Heart left ventricle (tissue), 16 donors: ENCODE data around the gene RCC2. TPM values are rescaled to one million over a fixed set of nuclear protein-coding genes. Genes with fewer than 3 reads are reported as not detected.

ENCODE experiments used
- ATAC-seq, 4 donors: fragments of 200-7000 bp; cut with Tn5 transposase; one replicate each; pipeline ENCODE4 v1.9.1; 2020 to 2022; ENCODE audit warnings: moderate library complexity in 4 of 4, mild to moderate bottlenecking in 3 of 4, moderate number of reproducible peaks in 1 of 4
- DNase-seq, 5 donors: peaks; one replicate each; pipeline ENCODE4 v3.0.0-alpha.2; 2020
- H3K27ac ChIP-seq, 12 donors: fragments of 200-600 bp; sonication (generic) in 4 of 12; one replicate each; pipeline versions ENCODE4 v1.5.0 to v1.8.0; 2016 to 2022; ENCODE audit warnings: mild to moderate bottlenecking in 2 of 12
- H3K27me3 ChIP-seq, 9 donors: fragments of 200-600 bp; sonication (generic) in 2 of 9; one replicate each; pipeline versions ENCODE4 v1.5.1 to v1.8.0; 2016 to 2022; ENCODE audit warnings: mild to moderate bottlenecking in 3 of 9
- H3K36me3 ChIP-seq, 9 donors: fragments of 200-600 bp; sonication (generic) in 2 of 9; one replicate each; pipeline versions ENCODE4 v1.5.0 to v1.8.0; 2018 to 2022; ENCODE audit warnings: mild to moderate bottlenecking in 2 of 9
- H3K4me1 ChIP-seq, 12 donors: fragments of 200-600 bp; sonication (generic) in 4 of 12; one replicate each; pipeline versions ENCODE4 v1.5.0 to v1.8.0; 2016 to 2022; ENCODE audit warnings: mild to moderate bottlenecking in 3 of 12
- H3K4me3 ChIP-seq, 12 donors: fragments of 200-600 bp; sonication (generic) in 4 of 12; one replicate each; pipeline versions ENCODE4 v1.5.0 to v1.8.0; 2017 to 2022; ENCODE audit warnings: mild to moderate bottlenecking in 9 of 12, moderate library complexity in 4 of 12
- H3K9me3 ChIP-seq, 12 donors: fragments of 200-600 bp; sonication (generic) in 4 of 12; one replicate each; pipeline versions ENCODE4 v1.5.0 to v1.8.0; 2016 to 2022; ENCODE audit warnings: mild to moderate bottlenecking in 1 of 12
- POLR2A ChIP-seq, 2 donors: fragments of 450-650 bp; IDR thresholded peaks; one replicate each; pipeline ENCODE4 v1.6.1; 2017; ENCODE audit warnings: antibody characterized with exemption in 2 of 2, mild to moderate bottlenecking in 2 of 2, moderate library complexity in 2 of 2
- WGBS, 4 donors: extraction: QIAGEN DNeasy Blood & Tissue Kit in 2 of 4; methylation state at CpG; one replicate each; pipeline versions ENCODE4 v1.1.5 to v1.1.7; 2013 to 2018; 5-methylcytosine and 5-hydroxymethylcytosine counted together
- intact Hi-C, 10 donors: fragments of 100-400 bp; cut with DNase I; formaldehyde crosslinking; loops; one replicate each; pipeline versions ENCODE4 v1.11.1 to v1.14.2; 2022
- polyA plus RNA-seq, 2 donors: library from polyadenylated mRNA; stranded (reverse); fragments of 200-250 nt; gene quantifications; one replicate each; pipeline ENCODE4 v1.2.3, GENCODE V29; 2013
- total RNA-seq, 9 donors: library from RNA; depleted of rRNA in 2 of 9; stranded (reverse); fragments of >200 nt in 2 of 9; fragmentation: NEBNext Ultra II Directional in 3 of 9; extraction: Animal tissue kit (Norgen Biotek cat#: 25700) in 3 of 9; gene quantifications; one replicate each; pipeline versions ENCODE4 v1.1.0 to v1.2.4, GENCODE V29; 2016 to 2023
- TF ChIP-seq, protein P1 (sequence below), 12 donors: fragments of 200-600 bp; sonication (generic) in 4 of 12; IDR thresholded peaks; one replicate each; pipeline versions ENCODE4 v1.5.0 to v1.8.0; 2018 to 2022; ENCODE audit warnings: antibody characterized with exemption in 12 of 12, mild to moderate bottlenecking in 5 of 12
- donor health status: ischemic (EF 13 %, LVEDD 7.1; RV severe dilation, severe dysfunction).
- donor health status: healthy with polysubstance abuse.
- donor health status: DM: no; HTN: yes; CAD: no.
- donor health status: DM: no; HTN: no; CAD: no.
- donor health status: ischemic (EF 25% LVEDD 6.9; RV normal size, moderate dysfunction).
- donor health status: ischemic (EF 25% LVEDD 5.7; RV mildly dilated, moderate dysfunction).
- donor health status: healthy.
- donor health status: DM: yes; HTN: yes; CAD: no.
- donor health status: ischemic (EF 35%, LVEDD 5.7; RV mildly dilated, moderate dysfunction).
- donor health status: nonischemic (EF 11% LVEDD 7.7; RV severe dilation, severe dysfunction).
- donor health status: DM: yes; HTN: yes; CAD: no.
- donor health status: PGD.
- donor health status: ischemic (EF 29% LVEDD 5.4; RV normal size, mild dysfunction).
- donor health status: nonischemic (EF 23%, LVEDD 6.1; RV moderate dilation, normal function).

RCC2 gene
- total and polyA plus RNA-seq, 11 donors = 6.1 to 39.1 (median 14.3) TPM

DNA sequence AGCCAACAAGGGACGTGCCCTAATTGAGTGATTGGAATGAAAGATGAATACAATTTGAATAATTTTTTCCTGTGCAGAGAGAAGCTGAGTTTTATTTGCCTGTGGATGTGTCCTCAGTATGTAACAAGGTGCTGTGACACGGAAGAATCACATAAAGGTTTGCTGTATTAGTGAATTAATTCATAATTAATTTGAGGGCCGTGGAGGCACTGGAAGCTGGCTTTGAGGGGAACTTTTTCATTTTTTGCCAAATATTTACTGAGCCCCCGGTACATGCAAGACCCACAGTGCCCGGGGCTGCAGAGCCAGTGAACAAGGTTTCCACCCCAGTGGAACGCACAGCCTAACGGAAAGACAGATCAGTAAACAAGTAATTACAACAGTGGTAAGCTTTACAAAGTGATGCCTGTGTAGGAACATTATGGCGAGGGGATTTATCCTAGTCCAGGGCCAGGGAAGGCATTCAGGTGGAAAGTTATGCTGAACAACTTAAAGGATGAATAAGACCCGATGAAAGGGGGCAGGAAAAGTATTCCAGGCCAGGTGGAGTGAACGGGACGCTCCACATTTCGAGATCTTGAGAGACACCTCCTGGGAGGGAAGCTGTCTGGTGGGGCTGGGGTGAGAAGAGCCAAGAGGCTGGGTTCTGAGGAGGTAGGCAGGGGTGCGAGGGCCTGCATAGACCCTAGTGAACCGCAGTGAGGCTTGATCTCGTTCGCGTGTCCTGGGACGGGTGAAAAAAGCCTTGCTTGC lies 773 bp upstream of the RCC2 start:
- peak in 1 of 5 donors; percentile 33 for DNase-seq
- peak overlapping the region in 11 of 12 donors; percentile 24 to 95 (median 78) for H3K4me3 ChIP-seq
- H3K27ac ChIP-seq = peak overlapping the region in 10 of 12 donors; percentile 7 to 84 (median 74)
- peaks cover 0 to 1% (median 0%) of the 10 kb centered on the region in 9 donors for H3K36me3 ChIP-seq
- ATAC-seq = no peak
- intact Hi-C loops = no loop called here
- TF ChIP-seq, protein P1, sequence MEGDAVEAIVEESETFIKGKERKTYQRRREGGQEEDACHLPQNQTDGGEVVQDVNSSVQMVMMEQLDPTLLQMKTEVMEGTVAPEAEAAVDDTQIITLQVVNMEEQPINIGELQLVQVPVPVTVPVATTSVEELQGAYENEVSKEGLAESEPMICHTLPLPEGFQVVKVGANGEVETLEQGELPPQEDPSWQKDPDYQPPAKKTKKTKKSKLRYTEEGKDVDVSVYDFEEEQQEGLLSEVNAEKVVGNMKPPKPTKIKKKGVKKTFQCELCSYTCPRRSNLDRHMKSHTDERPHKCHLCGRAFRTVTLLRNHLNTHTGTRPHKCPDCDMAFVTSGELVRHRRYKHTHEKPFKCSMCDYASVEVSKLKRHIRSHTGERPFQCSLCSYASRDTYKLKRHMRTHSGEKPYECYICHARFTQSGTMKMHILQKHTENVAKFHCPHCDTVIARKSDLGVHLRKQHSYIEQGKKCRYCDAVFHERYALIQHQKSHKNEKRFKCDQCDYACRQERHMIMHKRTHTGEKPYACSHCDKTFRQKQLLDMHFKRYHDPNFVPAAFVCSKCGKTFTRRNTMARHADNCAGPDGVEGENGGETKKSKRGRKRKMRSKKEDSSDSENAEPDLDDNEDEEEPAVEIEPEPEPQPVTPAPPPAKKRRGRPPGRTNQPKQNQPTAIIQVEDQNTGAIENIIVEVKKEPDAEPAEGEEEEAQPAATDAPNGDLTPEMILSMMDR (IDR thresholded peaks at IDR 0.05) = no peak
- TF ChIP-seq POLR2A (IDR thresholded peaks at IDR 0.05) = no peak
- peaks cover 0 to 31% (median 16%) of the 10 kb centered on the region in 12 donors for H3K4me1 ChIP-seq
- no peaks in the 10 kb centered on the region for H3K27me3 ChIP-seq
- no peaks in the 10 kb centered on the region for H3K9me3 ChIP-seq
- 69 to 76% (median 72%) methylated on average over 18 of the region's 18 CpGs for WGBS, 4 donors

- WGBS, 4 donors = 0 to 1% (median 1%) methylated on average over 65 to 78 of the region's 78 CpGs
- Histone ChIP-seq H3K27ac (peak overlapping the region; percentile 36 to 93 (median 84)), H3K4me3 (peak overlapping the region; percentile 56 to 95 (median 80)), H3K9me3 (no peaks in the 10 kb centered on the region), H3K27me3 (no peaks in the 10 kb centered on the region), H3K4me1 (peaks cover 0 to 44% (median 16%) of the 10 kb centered on the region in 12 donors), H3K36me3 (peaks cover 0 to 18% (median 0%) of the 10 kb centered on the region in 9 donors)
- DNase-seq = peak; percentile 75 to 87 (median 79)
- intact Hi-C loops = loop anchor here in 2 of 10 donors (1.0 to 5.0 kb wide), 3 partner anchors 18 to 169 kb away; no protein-coding TSS in a partner anchor
- peak in 3 of 4 donors; percentile 63 to 76 (median 66) for ATAC-seq
- TF ChIP-seq, protein P1 (IDR thresholded peaks at IDR 0.05) = no peak
- TF ChIP-seq POLR2A (IDR thresholded peaks at IDR 0.05) = no peak
These were observed 893 bp downstream of the RCC2 start for GRCh38 chr1:17438318-17439249.

GRCh38 chr1:17437580-17438317 lies 1.7 kb downstream of the RCC2 start:
- TF ChIP-seq POLR2A (IDR thresholded peaks at IDR 0.05) = no peak
- TF ChIP-seq, protein P1 (IDR thresholded peaks at IDR 0.05) = no peak
- DNase-seq (peak; percentile 34 to 68 (median 54)), ATAC-seq (peak in 3 of 4 donors; percentile 65 to 66 (median 66))
- H3K4me3 ChIP-seq = peak overlapping the region; percentile 56 to 95 (median 80)
- H3K4me1 ChIP-seq = peaks cover 0 to 52% (median 16%) of the 10 kb centered on the region in 12 donors
- 0 to 1% (median 0%) methylated on average over 19 to 114 of the region's 115 CpGs for WGBS, 4 donors
- H3K36me3 ChIP-seq = peaks cover 0 to 25% (median 5%) of the 10 kb centered on the region in 9 donors
- H3K9me3 ChIP-seq = no peaks in the 10 kb centered on the region
- intact Hi-C loops = loop anchor here in 2 of 10 donors (2.0 to 5.0 kb wide), 2 partner anchors 17 to 170 kb away; no protein-coding TSS in a partner anchor
- H3K27me3 ChIP-seq = no peaks in the 10 kb centered on the region
- H3K27ac ChIP-seq = peak overlapping the region; percentile 36 to 93 (median 84)
